NCI-H1694 (cell line): Measurements from ENCODE around the gene AJM1.
"Not testable (repeated sequence)": the region's sequence is repeated elsewhere in the genome, so short reads cannot be mapped to it uniquely, and the experiment has no call there.

Source experiments
- DNase-seq: peaks from one replicate; lab custom pipeline; 2025; lab: John Stamatoyannopoulos, UW

Gene AJM1

DNA sequence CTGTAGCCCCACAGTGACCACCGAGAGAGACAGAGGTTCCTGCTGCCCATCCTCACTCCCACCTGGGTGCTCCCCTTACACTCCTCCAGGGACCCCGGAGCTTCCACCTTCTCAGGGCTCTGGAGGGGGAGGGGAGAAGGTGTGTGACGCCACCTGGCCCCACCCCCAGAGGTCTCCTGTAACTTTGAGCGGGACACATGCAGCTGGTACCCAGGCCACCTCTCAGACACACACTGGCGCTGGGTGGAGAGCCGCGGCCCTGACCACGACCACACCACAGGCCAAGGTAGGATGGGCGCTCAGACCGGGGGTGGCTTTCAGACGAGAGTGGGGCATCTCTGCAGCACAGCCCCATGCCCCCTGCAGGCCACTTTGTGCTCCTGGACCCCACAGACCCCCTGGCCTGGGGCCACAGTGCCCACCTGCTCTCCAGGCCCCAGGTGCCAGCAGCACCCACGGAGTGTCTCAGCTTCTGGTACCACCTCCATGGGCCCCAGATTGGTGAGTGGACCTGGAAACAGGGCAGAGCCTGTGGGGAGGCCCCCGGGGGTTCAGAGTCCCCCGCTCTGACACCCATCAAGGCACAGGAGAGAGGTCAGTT lies 14.4 kb downstream of the AJM1 start:
- no peak for DNase-seq

DNA sequence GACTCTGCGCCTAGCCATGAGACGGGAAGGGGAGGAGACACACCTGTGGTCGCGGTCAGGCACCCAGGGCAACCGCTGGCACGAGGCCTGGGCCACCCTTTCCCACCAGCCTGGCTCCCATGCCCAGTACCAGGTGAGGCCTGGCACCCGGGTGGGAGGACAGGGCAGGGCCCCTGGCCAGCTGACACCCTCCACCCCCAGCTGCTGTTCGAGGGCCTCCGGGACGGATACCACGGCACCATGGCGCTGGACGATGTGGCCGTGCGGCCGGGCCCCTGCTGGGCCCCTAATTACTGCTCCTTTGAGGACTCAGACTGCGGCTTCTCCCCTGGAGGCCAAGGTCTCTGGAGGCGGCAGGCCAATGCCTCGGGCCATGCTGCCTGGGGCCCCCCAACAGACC lies 14.9 kb downstream of the AJM1 start:
- DNase-seq, result no peak

DNA sequence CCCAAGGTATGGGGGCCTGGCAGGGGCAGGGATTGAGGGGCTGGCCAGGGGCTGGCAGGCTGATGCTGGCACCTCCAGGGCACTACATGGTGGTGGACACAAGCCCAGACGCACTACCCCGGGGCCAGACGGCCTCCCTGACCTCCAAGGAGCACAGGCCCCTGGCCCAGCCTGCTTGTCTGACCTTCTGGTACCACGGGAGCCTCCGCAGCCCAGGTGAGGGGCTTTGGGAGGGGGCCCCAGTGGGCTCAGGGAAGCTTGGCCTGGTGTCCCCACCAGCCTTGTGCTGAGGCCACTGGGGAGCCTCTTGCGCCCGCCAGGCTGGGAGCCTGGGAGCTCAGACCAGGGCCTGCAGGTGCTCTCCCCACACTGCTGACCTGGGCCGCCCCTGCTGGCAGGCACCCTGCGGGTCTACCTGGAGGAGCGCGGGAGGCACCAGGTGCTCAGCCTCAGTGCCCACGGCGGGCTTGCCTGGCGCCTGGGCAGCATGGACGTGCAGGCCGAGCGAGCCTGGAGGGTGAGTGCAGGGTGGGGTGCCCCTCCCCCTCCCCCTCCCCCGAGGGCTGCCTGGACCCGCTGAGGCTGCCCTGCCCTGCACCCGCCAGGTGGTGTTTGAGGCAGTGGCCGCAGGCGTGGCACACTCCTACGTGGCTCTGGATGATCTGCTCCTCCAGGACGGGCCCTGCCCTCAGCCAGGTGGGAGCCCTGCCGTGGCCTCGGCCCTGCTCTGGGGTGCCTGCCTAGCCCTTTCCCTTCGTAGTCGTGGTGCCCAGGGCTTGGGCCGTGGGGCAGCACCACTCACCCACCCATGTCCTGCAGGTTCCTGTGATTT lies 15.5 kb downstream of the AJM1 start:
- DNase-seq, result no peak

DNA sequence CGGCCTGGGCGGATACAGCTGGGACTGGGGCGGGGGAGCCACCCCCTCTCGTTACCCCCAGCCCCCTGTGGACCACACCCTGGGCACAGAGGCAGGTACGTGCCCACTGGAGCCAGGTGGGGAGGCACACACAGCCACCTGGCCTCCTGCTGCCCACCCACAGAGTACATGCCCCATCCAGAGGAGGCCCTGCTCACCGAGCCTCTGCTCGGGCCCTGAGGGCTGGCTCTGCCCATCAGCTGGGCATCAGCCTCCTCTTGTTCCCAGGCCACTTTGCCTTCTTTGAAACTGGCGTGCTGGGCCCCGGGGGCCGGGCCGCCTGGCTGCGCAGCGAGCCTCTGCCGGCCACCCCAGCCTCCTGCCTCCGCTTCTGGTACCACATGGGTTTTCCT lies 16.2 kb downstream of the AJM1 start:
- DNase-seq, result no peak

DNA sequence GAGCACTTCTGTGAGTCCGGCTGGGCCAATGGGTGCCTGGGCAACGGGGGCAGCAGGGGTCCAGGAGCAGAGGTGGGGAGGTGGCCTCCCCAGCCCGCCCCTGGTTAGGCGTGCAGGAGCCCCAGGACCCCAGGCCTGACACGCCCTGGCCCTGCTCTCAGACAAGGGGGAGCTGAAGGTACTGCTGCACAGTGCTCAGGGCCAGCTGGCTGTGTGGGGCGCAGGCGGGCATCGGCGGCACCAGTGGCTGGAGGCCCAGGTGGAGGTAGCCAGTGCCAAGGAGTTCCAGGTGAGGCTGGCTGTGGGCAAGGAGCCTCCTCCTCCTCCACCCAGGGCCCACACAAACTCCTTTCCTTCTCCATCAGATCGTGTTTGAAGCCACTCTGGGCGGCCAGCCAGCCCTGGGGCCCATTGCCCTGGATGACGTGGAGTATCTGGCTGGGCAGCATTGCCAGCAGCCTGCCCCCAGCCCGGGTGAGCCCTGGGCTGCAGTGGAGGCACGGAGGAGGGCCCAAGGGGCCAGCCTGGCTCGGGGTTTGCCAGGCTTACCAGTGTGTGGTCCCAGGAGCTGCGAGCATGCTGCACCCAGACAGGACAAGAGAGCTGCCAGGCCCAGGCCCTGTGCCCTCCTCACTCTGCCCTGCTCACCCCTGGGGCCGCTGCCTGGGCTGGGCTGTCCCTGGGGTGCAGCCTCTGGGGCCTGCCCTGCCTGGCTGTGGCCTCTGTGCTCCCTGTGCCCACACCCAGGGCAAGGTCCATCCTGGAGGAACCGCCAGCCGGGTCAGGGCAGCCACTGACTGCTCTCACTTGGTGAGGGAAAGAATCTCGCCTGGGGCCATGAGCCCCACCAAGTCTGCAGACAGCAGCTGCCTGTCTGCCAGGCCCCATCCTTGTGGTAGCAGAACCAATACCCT lies 16.8 kb downstream of the AJM1 start:
- no peak for DNase-seq

DNA sequence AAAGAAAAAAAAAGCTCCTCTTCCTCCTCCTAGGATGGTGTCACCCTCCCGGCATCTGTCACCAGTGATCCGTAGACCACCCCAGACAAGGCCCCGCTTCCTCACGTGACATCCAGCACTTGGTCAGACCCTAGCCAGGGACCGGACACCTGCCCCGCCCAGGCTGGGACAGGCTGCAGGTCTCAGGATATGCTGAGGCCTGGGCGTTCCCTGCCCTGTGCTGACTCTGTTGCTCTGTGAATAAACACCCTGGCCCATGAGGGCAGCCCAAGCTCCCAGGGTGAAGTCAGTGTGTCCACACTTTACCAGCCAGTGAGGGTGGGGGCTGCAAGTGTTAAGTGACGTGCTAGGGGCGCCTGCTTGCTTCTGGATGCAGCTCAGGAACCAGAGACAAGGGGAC lies 18.3 kb downstream of the AJM1 start:
- DNase-seq, result no peak

DNA sequence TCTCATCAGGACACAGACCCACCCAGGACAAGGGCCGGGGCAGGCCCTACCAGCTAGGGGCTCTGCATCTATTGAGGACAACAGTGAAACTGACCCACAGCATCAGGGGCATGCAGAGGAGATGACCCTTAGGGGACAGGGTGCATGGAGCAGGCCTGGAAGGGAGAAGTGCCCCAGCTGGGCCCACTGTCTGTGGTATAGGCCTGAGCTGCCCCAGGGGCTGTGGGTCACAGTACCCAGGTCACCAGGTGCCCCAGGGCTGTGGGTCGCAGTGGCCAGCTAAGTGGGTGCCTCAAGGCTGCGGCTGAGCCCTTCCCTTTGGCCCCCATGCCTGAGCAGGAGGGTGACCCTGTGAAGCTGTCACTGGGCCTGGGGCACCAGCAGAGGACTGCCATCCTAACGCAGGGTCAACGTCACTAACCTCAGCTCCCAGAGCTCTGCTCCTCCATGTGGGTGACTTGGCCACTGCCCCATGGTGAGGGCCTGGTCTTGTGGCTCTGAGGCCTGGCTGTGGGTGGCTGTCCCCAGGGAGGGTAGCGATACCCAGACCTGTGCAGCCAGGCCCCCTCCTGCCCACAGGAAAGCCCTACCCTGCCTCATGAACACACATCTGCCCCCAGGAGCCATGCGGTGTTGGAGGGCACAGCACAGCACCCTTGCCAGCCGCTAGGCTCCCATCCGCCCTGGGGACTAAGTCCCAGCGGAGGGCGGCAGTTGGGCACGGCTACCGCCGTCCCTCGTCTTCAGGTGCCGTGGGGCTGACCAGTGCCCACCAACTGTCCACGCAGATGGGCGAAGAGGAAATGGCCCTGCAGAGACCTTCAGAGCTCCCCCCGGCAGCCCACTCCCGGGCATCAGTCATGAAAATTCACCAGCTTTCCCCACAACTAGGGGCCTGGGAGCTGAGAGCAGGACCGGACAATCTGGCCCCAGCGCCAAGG lies 18.9 kb downstream of the AJM1 start:
- no peak for DNase-seq

DNA sequence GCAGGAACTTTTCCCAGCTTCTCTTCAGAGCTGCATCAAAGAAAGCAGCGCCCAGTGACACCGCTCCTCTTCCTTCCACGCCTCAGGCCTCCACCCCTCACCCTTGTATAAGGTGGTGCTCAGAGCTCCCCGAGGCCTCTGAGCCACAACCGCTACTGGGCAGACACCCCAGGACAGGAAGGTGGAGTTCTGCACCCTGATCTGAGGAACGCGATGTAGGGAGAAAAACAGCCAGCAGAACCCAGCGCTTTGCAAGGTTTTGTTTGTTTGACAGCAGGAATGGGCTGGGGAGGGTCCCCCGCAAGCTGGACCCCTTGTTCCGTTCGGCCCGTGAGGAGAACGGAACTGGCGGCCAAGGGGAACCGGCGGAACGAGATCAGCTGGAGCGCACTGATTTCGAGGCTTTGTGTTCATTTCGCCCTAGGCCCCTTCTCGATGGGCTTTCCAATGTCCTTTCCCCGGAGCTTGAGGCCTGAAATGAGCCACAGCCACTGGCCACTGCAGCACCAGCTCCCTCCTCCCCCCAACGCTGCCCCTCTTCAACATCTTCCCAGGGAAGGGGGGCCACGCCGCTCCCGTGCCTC lies 19.7 kb downstream of the AJM1 start:
- DNase-seq, result no peak

DNA sequence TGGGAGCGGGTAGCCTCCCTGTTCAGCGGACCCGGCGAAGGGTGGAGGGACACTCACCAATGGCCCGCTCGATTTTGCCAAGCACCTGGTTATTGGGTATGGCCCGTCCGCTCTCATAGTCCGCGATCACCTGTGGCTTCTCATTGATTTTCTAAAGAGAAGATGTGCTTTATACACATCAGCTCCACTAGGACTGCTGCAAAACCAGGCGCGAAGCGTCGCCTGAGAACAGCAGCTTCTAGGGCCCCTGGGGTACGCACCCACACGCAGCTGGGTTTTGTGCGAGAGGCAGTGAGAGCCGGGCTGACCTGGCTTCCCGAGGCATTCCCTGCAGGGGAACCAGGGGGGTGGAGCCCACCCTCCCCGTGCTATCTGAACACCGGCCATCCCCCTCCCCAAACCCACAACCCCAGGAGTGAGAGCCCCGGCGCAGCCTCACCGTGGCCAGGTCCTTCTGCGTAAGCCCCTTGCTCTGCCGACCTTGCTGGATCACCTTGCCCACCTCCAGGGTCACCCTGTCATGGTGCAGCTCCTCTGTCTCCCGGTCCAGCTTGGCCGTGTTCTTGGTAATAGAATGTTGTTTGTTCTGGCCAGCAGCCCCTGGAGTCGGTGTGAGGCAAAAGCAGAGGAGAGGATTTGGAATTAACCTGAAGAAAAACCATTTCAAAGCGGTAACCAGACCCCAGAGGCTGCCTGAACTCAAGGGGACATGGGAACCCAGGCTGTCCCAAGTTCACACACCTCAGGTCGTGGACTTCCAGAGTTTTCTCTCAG lies 20.8 kb downstream of the AJM1 start:
- DNase-seq, result no peak

DNA sequence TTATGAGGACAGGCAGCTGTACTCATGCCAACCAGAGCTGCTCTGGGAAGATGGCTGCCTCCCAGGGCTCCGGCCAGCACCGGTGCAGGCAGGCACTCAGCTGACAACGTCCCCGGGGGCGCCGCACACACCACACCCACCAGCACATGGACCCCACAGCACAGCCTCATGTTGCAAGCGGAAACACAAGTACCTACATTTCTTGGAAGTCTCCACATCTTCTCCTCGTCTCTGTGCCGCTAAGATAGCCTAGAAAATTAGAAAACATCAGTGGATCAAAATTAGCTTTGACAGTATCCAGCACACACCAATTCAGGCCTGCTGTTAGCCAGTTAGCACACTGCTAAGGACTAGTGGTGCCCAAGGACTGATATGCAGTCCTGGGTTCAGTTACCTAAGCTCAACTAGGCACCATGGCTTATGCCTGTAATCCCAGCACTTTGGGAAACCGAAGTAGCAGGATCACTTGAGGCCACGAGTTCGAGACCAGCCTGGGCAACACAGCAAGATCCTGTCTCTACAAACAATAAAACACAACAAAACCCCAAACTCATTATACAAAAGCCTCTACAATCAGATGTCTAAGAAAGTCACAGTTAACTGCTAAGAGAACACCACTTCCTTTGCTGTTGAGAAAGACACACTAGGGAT lies 21.5 kb downstream of the AJM1 start:
- DNase-seq, result no peak

DNA sequence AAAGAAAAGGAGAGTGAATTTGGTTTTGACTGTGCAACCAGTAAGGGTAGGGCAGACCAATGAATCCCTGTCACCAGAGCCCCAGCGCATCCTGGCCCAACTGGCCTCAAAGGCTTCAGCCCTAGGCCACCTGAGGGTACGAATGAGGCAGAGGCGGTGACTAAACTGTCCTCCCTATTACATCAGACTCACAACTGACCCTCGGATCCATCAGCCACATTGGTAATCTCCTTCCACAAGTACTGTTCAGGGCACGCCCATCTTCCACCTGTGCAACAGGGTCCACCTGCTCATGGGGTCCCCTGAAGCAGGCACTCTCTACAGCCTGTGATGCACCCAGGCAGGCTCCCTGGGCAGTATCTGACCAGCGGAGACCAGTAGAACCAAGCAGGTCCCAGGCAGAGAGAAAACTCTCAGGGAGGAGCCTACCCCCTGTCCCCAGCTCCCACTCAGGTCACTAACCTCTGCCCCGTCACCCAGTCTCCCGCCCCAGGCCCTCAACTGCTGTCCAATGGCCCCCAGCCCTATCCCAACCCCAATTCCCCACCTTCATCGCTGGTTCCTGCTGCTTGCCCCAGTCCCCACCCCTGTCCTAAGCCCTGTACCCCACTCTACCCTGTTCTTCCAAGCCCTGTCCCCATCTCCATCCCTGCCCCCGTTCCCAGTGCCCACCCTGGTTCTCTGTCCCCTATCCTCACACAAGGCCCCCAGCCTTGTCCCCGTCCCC lies 22.9 kb downstream of the AJM1 start:
- DNase-seq, result no peak

DNA sequence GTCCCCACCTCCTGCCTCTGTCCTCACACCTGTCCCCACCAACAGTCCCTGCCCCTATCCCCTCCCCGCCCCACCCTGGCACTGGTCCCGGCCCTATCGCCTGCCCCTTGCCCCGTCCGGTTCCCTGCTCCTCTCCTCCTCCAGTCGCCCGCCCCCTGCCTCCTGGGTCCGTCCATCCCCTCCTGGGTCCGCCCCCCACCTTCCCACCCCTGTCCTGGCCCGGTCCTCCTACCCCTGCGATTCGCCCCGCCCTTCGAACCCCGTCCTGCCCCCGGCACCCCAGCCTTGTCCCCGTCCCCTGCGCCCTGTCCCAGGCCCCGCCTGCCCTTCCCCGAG lies 23.5 kb downstream of the AJM1 start:
- no peak for DNase-seq

DNA sequence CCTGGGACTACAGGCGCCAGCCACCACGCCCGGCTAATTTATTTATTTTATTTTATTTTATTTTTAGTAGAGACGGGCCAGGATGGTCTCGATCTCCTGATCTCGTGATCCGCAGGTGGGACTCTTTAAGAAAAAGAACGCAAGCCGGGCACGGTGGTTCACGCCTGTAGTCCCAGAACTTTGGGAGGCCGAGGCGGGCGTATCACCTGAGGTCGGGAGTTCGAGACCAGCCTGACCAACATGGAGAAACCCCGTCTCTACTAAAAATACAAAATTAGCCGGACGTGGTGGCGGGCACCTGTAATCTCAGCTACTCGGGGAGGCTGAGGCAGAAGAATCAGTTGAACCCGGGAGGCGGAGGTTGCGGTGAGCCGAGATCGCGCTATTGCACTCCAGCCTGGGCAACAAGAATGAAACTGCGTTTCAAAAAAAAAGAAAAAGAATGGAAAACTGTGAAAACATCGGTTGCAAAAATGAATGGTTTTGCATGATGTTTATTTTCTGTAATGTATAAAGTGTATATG lies 24.7 kb downstream of the AJM1 start:
- DNase-seq, result not testable (repeated sequence)

DNA sequence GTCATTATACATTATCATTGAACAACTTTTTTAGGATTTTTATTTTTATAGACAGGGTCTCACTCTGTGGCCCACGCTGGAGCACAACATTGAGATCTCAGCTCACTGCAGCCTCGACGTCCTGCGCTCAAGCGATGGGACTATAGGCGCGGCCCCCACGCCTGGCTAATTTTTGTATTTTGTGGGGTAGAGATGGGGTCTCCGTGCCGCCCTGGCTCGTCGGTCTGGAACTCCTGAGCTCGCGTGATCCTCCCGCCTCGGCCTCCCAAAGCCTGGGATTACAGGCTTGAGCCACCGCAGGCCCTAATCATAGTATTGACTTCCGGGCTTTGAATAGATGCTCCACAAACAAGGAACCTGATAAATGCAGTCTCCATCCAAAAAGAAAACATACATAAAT lies 25.2 kb downstream of the AJM1 start:
- no peak for DNase-seq

DNA sequence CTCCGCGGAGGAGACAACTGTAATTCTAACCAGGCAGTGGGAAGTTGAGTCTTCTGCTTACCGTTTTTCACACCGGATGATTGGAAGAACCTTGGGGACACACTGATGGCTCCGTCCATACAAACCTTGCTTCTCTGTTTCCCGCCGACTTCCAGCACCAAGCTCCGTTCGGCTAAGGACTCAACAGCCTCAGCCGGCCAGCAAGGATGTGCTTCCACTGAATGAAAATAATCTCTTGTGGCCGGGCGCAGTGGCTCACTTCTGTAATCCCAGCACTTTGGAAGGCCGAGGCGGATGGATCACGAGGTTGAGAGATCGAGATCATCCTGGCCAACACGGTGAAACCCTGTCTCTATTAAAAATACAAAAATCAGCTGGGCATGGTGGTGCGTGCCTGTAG lies 25.6 kb downstream of the AJM1 start:
- no peak for DNase-seq

DNA sequence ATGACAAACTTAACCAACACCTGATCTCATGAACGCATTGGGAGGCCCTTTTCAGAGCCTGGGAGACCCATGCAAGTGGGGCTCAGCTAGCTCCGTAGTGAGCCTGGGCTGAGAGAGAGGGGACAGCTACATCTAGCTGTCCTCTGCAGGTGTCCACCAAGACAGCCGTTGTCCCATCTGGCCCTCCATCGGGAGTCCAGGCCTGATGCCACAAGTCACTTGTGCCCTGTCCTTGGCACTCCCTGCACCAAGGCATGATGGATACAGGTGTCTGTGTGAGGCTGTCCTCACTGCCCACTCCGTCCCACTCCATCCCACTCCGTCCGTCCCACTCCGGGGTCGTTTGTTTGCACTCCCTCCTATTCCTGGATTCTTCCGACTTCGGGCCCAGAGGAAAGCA lies 26.4 kb downstream of the AJM1 start:
- DNase-seq, result no peak

DNA sequence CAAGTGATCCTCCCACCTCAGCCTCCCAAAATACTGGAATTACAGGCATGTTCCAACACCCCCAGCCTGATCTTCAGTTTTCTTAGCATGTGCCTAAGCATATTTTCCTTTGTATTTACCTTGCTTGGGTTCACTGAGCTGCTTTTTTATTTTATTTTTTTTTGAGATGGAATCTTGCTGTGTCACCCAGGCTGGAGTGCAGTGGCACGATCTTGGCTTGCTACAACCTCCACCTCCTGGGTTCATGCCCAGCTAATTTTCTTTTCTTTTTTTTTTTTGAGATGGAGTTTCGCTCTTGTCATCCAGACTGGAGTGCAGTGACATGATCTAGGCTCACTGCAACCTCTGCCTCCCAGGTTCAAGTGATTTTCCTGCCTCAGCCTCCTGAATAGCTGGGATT lies 27.3 kb downstream of the AJM1 start:
- DNase-seq, result not testable (repeated sequence)

DNA sequence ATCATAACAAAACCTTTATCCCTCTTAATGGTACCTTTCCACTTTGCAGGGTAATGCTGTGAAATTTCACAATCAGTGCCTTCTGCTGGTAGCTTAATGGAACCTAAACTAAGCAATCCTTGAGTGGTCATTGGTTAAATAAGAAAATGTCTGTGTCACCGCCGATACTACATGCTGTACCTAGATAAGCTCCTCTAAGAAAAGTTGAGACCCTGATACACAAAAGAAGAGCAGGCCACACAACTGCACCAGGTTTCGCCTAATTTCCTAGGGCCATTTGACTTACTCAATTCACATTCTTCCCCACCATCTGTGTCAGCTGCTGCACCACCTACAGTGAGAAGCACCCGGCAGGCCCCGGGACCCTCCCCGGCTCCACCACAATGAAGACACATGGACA lies 32.9 kb downstream of the AJM1 start:
- DNase-seq, result no peak

DNA sequence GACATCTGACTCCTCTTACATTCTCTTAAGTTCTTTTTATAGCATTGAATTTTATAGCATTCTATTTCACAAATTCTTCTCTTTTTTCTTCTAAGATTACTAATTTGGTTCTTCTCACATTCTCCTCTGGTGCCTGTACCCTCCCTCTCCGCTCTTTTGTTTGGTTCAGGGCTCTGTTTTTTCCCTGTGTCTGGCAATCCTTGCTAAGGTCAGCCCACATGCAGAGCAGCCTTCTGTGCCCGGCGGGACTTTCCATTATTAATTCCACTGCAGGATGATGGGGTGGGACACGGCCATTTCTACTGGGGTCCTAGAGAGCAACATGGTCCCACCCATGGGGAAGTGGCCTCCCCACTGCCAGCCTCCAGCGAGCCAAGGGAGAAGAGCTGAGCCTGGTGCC lies 34.2 kb downstream of the AJM1 start:
- DNase-seq, result no peak
